WTC11 (cell line): ENCODE data around the gene ECE1. TPM values are rescaled to one million over a fixed set of nuclear protein-coding genes. Genes with fewer than 3 reads are reported as not detected.
"Not testable (repeated sequence)": the region's sequence is repeated elsewhere in the genome, so short reads cannot be mapped to it uniquely, and the experiment has no call there.

ENCODE experiments used
- ATAC-seq: fragments of 200-7000 bp; cut with Tn5 transposase; 2 replicates; pipeline ENCODE4 v1.10.0; 2021; ENCODE audit warnings: mild to moderate bottlenecking, moderate library complexity
- CTCF ChIA-PET: fragments of 300-600 bp; sonication (Branson Sonifier 250); formaldehyde crosslinking; loops from one replicate; lab custom pipeline; 2021; ENCODE audit warnings: antibody characterized with exemption; lab: Charles Lee
- POLR2A ChIA-PET: fragments of 350-600 bp; sonication (Branson Sonifier 250); formaldehyde crosslinking; loops from one replicate; lab custom pipeline; 2021; ENCODE audit warnings: antibody characterized with exemption; lab: Charles Lee
- DNase-seq: peaks from one replicate; pipeline ENCODE4 v3.0.0; 2021; ENCODE audit warnings: low spot score
- H3K27ac Mint-ChIP-seq: 2 replicates; pipeline ENCODE4 v1.8.0; 2021; ENCODE audit warnings: mixed read lengths
- H3K27me3 Mint-ChIP-seq: 2 replicates; pipeline ENCODE4 v1.8.0; 2021; ENCODE audit warnings: low read depth, mild to moderate bottlenecking, moderate library complexity, mixed read lengths
- H3K36me3 Mint-ChIP-seq: 2 replicates; pipeline ENCODE4 v1.8.0; 2021; ENCODE audit warnings: mixed read lengths
- H3K4me1 Mint-ChIP-seq: 2 replicates; pipeline ENCODE4 v1.8.0; 2022; ENCODE audit warnings: mixed read lengths
- H3K4me3 Mint-ChIP-seq: 2 replicates; pipeline ENCODE4 v1.8.0; 2021; ENCODE audit warnings: mild to moderate bottlenecking, moderate library complexity, mixed read lengths
- H3K9me3 Mint-ChIP-seq: 2 replicates; pipeline ENCODE4 v1.8.0; 2021; ENCODE audit warnings: mixed read lengths
- ESRRA ChIP-seq: sonication (generic); formaldehyde crosslinking; IDR thresholded peaks from 2 replicates; pipeline ENCODE4 v1.8.1; 2022; ENCODE audit warnings: mild to moderate bottlenecking, missing genetic modification reagents, borderline replicate concordance
- GRHL2 ChIP-seq: fragments of 250-450 bp; sonication (Bioruptor Pico); IDR thresholded peaks from 2 replicates; pipeline ENCODE4 v1.8.0; 2022; ENCODE audit warnings: mild to moderate bottlenecking, moderate library complexity; ENCODE audit not compliant: insufficient replicate concordance, severe bottlenecking
- GTF2I ChIP-seq: fragments of 250-450 bp; sonication (Bioruptor Pico); conservative IDR thresholded peaks from 2 replicates; pipeline ENCODE4 v1.4.0; 2021; ENCODE audit warnings: mild to moderate bottlenecking
- JAZF1 ChIP-seq: fragments of 250-450 bp; sonication (Bioruptor Pico); IDR thresholded peaks from 2 replicates; pipeline ENCODE4 v1.9.0; 2021; ENCODE audit warnings: moderate library complexity, mild to moderate bottlenecking, inconsistent platforms
- MAX ChIP-seq: sonication (generic); formaldehyde crosslinking; IDR thresholded peaks from 2 replicates; pipeline ENCODE4 v1.8.0; 2022; ENCODE audit warnings: mild to moderate bottlenecking, missing genetic modification reagents
- NFYB ChIP-seq: sonication (generic); formaldehyde crosslinking; conservative IDR thresholded peaks from 2 replicates; pipeline ENCODE4 v1.8.0; 2022; ENCODE audit warnings: low read depth, missing genetic modification reagents
- NR2C2 ChIP-seq: sonication (generic); formaldehyde crosslinking; IDR thresholded peaks from 2 replicates; pipeline ENCODE4 v1.8.0; 2022; ENCODE audit warnings: mild to moderate bottlenecking, missing genetic modification reagents
- NR3C1 ChIP-seq: sonication (generic); formaldehyde crosslinking; conservative IDR thresholded peaks from 2 replicates; pipeline ENCODE4 v1.8.1; 2023; ENCODE audit warnings: low read depth, mild to moderate bottlenecking, missing genetic modification reagents
- SMAD4 ChIP-seq: sonication (generic); formaldehyde crosslinking; IDR thresholded peaks from 2 replicates; pipeline ENCODE4 v1.8.0; 2022; ENCODE audit warnings: mild to moderate bottlenecking, missing genetic modification reagents
- SP1 ChIP-seq: sonication (generic); formaldehyde crosslinking; conservative IDR thresholded peaks from 2 replicates; pipeline ENCODE4 v1.8.1; 2022; ENCODE audit warnings: missing genetic modification reagents
- ZBTB21 ChIP-seq: sonication (generic); formaldehyde crosslinking; IDR thresholded peaks from 2 replicates; pipeline ENCODE4 v1.8.1; 2023; ENCODE audit warnings: mild to moderate bottlenecking, missing genetic modification reagents, borderline replicate concordance
- ZMAT4 ChIP-seq: fragments of 250-450 bp; sonication (Bioruptor Pico); IDR thresholded peaks from 2 replicates; pipeline ENCODE4 v1.9.0; 2021; ENCODE audit warnings: mild to moderate bottlenecking
- ZNF121 ChIP-seq: sonication (generic); formaldehyde crosslinking; IDR thresholded peaks from 2 replicates; pipeline ENCODE4 v1.8.0; 2023; ENCODE audit warnings: missing genetic modification reagents
- ZNF138 ChIP-seq: sonication (generic); formaldehyde crosslinking; conservative IDR thresholded peaks from 2 replicates; pipeline ENCODE4 v1.8.1; 2022; ENCODE audit warnings: mild to moderate bottlenecking, moderate library complexity, missing genetic modification reagents
- ZNF219 ChIP-seq: sonication (generic); formaldehyde crosslinking; IDR thresholded peaks from 2 replicates; pipeline ENCODE4 v1.8.0; 2023; ENCODE audit warnings: missing genetic modification reagents, mild to moderate bottlenecking, borderline replicate concordance
- ZSCAN18 ChIP-seq: fragments of 250-450 bp; sonication (Bioruptor Pico); IDR thresholded peaks from 2 replicates; pipeline ENCODE4 v2.1.2; 2022; ENCODE audit warnings: mild to moderate bottlenecking, moderate library complexity
- total RNA-seq: library from RNA; stranded (reverse); gene quantifications from 3 replicates; pipeline ENCODE4 v1.2.3, GENCODE V29; 2021
- TF ChIP-seq, protein P1 (sequence below): sonication (generic); formaldehyde crosslinking; IDR thresholded peaks from 2 replicates; pipeline ENCODE4 v1.8.1; 2023; ENCODE audit warnings: mild to moderate bottlenecking, missing genetic modification reagents, moderate library complexity
- TF ChIP-seq, protein P2 (sequence below): fragments of 250-450 bp; sonication (Bioruptor Pico); IDR thresholded peaks from 2 replicates; pipeline ENCODE4 v1.9.0; 2021; ENCODE audit warnings: mild to moderate bottlenecking
- TF ChIP-seq, protein P3 (sequence below): sonication (generic); formaldehyde crosslinking; IDR thresholded peaks from 2 replicates; pipeline ENCODE4 v1.8.0; 2022; ENCODE audit warnings: mild to moderate bottlenecking, missing genetic modification reagents
- TF ChIP-seq, protein P4 (sequence below): sonication (generic); formaldehyde crosslinking; IDR thresholded peaks from 2 replicates; pipeline ENCODE4 v1.8.0; 2023; ENCODE audit warnings: missing genetic modification reagents, mild to moderate bottlenecking, borderline replicate concordance

The ECE1 gene
- total RNA-seq, 1 experiment from 2014 or later: 45.0 TPM

GRCh38 chr1:21282020-21282419 lies 8.2 kb downstream of the ECE1 start:
- H3K27ac Mint-ChIP-seq, ATAC-seq, H3K36me3 Mint-ChIP-seq, H3K9me3 Mint-ChIP-seq: not testable (repeated sequence)
- 0 out of 2 replicates have a peak, but pooled peaks have one; percentile 23 for TF ChIP-seq GTF2I
- peak; percentile 73; the same call in 1 of the 2 replicates for TF ChIP-seq ZNF121 (CRISPR knock-in tag)
- TF ChIP-seq, all 79 proteins: peak for 2; not testable (repeated sequence) for 77
- H3K27me3 Mint-ChIP-seq, POLR2A ChIA-PET, DNase-seq, H3K4me3 Mint-ChIP-seq: not testable (repeated sequence)
- CTCF ChIA-PET: interaction anchor here (0.6 to 6.9 kb wide), 3 partner anchors 13 to 88 kb away, joined by 3 to 83 read pairs (median 4); no protein-coding TSS in a partner anchor
- peaks cover 31% of the 10 kb centered on the region for H3K4me1 Mint-ChIP-seq

DNA sequence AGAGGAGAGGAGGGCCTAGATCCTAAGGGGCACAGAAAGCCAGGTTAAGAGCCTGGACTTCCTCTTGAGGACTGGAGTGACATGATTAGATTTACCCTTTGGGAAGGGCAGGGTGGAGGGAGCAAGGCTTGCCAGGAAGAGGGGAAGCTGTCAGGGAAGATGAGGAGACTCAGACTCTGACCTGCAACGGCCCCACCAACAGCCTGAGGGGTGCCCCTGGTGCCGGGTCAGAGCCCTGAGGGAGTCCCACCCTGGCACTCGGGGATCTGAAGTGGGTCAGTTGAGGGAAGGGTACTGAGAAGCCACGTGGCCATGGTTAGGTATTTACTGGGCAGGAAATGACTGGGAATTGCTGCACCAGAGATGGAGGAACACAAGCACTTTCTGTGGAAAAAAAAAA lies 9.8 kb downstream of the ECE1 start:
- Mint-ChIP-seq H3K27me3 (no peaks in the 10 kb centered on the region), H3K4me1 (peaks cover 31% of the 10 kb centered on the region), H3K27ac (no peak overlapping the region), H3K36me3 (no peaks in the 10 kb centered on the region), H3K4me3 (no peak overlapping the region), H3K9me3 (no peaks in the 10 kb centered on the region)
- DNase-seq: no peak
- ChIA-PET CTCF (interaction anchor here (0.6 to 6.9 kb wide), 8 partner anchors 11 to 88 kb away, joined by 3 to 83 read pairs (median 4); no protein-coding TSS in a partner anchor), POLR2A (no interaction called here)
- ATAC-seq: no peak
- TF ChIP-seq ESRRA (CRISPR knock-in tag) (no peak), ZSCAN18 (CRISPR knock-in tag) (no peak), ZMAT4 (CRISPR knock-in tag) (no peak), MAX (CRISPR knock-in tag) (no peak), SP1 (no peak), GTF2I (no peak), ZNF138 (CRISPR knock-in tag) (no peak), NR3C1 (CRISPR knock-in tag) (no peak), SMAD4 (CRISPR knock-in tag) (no peak), NFYB (CRISPR knock-in tag) (no peak), JAZF1 (no peak), NR2C2 (CRISPR knock-in tag) (no peak), ZNF219 (no peak), GRHL2 (CRISPR knock-in tag) (no peak), ZBTB21 (no peak)
- TF ChIP-seq, protein P1, sequence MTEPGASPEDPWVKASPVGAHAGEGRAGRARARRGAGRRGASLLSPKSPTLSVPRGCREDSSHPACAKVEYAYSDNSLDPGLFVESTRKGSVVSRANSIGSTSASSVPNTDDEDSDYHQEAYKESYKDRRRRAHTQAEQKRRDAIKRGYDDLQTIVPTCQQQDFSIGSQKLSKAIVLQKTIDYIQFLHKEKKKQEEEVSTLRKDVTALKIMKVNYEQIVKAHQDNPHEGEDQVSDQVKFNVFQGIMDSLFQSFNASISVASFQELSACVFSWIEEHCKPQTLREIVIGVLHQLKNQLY (CRISPR knock-in tag): no peak
- TF ChIP-seq, protein P2, sequence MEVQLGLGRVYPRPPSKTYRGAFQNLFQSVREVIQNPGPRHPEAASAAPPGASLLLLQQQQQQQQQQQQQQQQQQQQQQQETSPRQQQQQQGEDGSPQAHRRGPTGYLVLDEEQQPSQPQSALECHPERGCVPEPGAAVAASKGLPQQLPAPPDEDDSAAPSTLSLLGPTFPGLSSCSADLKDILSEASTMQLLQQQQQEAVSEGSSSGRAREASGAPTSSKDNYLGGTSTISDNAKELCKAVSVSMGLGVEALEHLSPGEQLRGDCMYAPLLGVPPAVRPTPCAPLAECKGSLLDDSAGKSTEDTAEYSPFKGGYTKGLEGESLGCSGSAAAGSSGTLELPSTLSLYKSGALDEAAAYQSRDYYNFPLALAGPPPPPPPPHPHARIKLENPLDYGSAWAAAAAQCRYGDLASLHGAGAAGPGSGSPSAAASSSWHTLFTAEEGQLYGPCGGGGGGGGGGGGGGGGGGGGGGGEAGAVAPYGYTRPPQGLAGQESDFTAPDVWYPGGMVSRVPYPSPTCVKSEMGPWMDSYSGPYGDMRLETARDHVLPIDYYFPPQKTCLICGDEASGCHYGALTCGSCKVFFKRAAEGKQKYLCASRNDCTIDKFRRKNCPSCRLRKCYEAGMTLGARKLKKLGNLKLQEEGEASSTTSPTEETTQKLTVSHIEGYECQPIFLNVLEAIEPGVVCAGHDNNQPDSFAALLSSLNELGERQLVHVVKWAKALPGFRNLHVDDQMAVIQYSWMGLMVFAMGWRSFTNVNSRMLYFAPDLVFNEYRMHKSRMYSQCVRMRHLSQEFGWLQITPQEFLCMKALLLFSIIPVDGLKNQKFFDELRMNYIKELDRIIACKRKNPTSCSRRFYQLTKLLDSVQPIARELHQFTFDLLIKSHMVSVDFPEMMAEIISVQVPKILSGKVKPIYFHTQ (CRISPR knock-in tag): no peak
- TF ChIP-seq, protein P3, sequence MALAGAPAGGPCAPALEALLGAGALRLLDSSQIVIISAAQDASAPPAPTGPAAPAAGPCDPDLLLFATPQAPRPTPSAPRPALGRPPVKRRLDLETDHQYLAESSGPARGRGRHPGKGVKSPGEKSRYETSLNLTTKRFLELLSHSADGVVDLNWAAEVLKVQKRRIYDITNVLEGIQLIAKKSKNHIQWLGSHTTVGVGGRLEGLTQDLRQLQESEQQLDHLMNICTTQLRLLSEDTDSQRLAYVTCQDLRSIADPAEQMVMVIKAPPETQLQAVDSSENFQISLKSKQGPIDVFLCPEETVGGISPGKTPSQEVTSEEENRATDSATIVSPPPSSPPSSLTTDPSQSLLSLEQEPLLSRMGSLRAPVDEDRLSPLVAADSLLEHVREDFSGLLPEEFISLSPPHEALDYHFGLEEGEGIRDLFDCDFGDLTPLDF: no peak
- TF ChIP-seq, protein P4, sequence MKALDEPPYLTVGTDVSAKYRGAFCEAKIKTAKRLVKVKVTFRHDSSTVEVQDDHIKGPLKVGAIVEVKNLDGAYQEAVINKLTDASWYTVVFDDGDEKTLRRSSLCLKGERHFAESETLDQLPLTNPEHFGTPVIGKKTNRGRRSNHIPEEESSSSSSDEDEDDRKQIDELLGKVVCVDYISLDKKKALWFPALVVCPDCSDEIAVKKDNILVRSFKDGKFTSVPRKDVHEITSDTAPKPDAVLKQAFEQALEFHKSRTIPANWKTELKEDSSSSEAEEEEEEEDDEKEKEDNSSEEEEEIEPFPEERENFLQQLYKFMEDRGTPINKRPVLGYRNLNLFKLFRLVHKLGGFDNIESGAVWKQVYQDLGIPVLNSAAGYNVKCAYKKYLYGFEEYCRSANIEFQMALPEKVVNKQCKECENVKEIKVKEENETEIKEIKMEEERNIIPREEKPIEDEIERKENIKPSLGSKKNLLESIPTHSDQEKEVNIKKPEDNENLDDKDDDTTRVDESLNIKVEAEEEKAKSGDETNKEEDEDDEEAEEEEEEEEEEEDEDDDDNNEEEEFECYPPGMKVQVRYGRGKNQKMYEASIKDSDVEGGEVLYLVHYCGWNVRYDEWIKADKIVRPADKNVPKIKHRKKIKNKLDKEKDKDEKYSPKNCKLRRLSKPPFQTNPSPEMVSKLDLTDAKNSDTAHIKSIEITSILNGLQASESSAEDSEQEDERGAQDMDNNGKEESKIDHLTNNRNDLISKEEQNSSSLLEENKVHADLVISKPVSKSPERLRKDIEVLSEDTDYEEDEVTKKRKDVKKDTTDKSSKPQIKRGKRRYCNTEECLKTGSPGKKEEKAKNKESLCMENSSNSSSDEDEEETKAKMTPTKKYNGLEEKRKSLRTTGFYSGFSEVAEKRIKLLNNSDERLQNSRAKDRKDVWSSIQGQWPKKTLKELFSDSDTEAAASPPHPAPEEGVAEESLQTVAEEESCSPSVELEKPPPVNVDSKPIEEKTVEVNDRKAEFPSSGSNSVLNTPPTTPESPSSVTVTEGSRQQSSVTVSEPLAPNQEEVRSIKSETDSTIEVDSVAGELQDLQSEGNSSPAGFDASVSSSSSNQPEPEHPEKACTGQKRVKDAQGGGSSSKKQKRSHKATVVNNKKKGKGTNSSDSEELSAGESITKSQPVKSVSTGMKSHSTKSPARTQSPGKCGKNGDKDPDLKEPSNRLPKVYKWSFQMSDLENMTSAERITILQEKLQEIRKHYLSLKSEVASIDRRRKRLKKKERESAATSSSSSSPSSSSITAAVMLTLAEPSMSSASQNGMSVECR (CRISPR knock-in tag): no peak
